Muscle layer of duodenum (tissue), 2 donors: ENCODE data around the gene CARD19.

Experiments used
- H3K27ac ChIP-seq: one replicate; pipeline ENCODE4 v1.7.0; 2013; ENCODE audit warnings: mild to moderate bottlenecking, low read length
- H3K27me3 ChIP-seq: one replicate; pipeline ENCODE4 v1.7.0; 2013; ENCODE audit warnings: low read depth, mild to moderate bottlenecking, control low read depth, low read length
- H3K36me3 ChIP-seq, 2 donors: one replicate each; pipeline ENCODE4 v1.7.0; 2013; ENCODE audit warnings: low read length in 2 of 2, control low read depth in 1 of 2, mild to moderate bottlenecking in 1 of 2; ENCODE audit not compliant: insufficient read depth in 2 of 2, control insufficient read depth in 1 of 2
- H3K4me1 ChIP-seq, 2 donors: one replicate each; pipeline ENCODE4 v1.7.0; 2013; ENCODE audit warnings: low read length in 2 of 2, mild to moderate bottlenecking in 2 of 2, control low read depth in 1 of 2, moderate library complexity in 1 of 2; ENCODE audit not compliant: insufficient read depth in 2 of 2, control insufficient read depth in 1 of 2
- H3K4me3 ChIP-seq, 2 donors: one replicate each; pipeline ENCODE4 v1.7.0; 2013; ENCODE audit warnings: low read length in 2 of 2, low read depth in 1 of 2, mild to moderate bottlenecking in 1 of 2
- H3K9me3 ChIP-seq, 2 donors: one replicate each; pipeline ENCODE4 v1.7.0; 2013; ENCODE audit warnings: low read length in 2 of 2, control low read depth in 1 of 2, mild to moderate bottlenecking in 1 of 2; ENCODE audit not compliant: control insufficient read depth in 1 of 2
- donor health status: healthy.

Gene CARD19

DNA sequence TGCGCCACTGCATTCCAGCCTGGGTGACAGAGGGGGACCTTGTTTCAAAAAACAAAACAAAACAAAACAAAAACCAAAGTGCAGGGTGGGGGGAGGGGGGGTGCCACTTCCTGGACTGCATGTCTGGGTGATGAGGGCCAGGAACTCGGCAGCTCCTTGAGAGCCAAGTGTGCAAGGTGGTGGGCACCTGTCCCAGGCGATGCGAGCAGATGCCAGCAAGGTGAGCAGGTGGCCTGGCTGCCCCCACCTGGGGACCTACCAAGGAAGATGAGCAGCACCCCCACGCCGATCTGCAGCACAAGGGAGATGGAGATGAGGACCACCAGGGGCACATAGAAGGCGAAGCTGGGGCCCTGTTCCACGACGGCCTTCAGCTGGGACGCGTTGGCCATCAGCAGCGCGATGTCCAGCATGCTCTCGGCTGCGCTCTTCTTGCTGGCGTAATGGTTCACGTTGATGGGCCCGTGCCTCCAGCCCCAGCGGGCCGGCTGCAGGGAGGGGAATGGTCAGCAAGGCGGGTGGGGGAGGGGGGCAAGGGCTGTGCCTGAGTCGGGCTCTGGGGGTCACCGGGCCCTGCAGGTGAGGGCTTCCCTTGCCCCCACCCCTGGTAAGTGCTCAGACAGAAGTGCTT lies 30.2 kb downstream of the CARD19 start:
- Histone ChIP-seq H3K4me1 (peaks cover 8 to 60% of the 10 kb centered on the region in 2 donors), H3K4me3 (peak overlapping the region in 1 of 2 donors; percentile 37), H3K36me3 (peaks cover 4 to 30% of the 10 kb centered on the region in 2 donors)

DNA sequence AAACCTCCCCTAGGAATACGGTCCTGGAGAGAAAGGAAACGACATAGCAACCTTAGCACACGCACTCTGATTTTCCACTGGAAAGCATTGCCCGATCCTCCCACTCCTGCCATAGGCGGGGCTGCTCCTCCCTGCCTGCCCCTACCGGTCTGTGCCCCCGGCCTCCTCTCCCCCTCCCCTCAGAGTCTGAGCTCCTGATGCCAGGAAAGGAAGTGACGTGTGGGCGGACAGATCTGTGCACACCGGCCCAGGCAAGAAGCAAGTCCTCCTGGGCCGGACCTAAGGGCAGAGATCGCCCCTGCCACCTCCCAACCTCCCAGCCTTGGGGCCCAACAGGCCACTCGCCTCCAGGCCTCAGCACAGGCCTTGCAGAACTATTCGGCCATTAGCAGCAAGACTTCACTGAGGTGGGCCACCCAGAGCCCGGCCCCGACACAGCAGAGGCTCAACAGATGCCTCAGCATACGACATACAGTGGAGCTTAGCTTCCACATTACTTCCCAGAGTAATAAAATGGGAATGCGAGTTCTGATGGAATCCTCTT lies 30.9 kb downstream of the CARD19 start:
- Histone ChIP-seq H3K4me3 (peak overlapping the region in 1 of 2 donors; percentile 37), H3K27ac (peak overlapping the region; percentile 56), H3K36me3 (peaks cover 4 to 24% of the 10 kb centered on the region in 2 donors), H3K9me3 (no peaks in the 10 kb centered on the region), H3K27me3 (no peaks in the 10 kb centered on the region), H3K4me1 (peaks cover 11 to 62% of the 10 kb centered on the region in 2 donors)

More for the DNA sequence above, 30.2 kb downstream of the CARD19 start:
- Histone ChIP-seq H3K9me3 (no peaks in the 10 kb centered on the region), H3K27me3 (no peaks in the 10 kb centered on the region), H3K27ac (no peak overlapping the region)

DNA sequence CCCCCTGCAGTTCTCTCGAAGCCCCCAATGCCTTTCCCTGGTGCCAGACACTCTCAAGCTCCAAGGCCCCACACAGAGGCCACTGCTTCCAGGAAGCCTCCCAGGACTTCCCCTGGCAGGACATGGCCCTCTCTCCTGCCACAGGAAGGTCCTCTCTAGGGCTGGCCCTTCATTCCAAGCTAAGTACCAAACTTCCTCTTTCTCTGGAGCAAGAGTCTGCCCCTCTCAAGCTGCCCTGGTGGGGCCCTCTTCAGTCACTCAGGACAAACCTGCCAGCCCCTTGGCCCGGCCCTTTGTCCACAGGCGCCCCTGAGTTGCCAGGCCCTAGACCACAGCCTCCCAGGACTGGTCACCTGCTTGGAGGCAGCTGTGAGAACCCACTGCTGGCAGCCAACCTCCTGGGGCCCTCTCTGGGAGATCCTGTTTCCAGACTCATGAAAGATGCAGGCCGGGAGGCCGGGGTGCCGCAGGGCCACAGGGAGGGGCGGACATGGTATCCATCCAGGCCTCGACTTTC lies 31.4 kb downstream of the CARD19 start:
- Histone ChIP-seq H3K4me3 (no peak overlapping the region), H3K27ac (peak overlapping the region; percentile 56), H3K9me3 (no peaks in the 10 kb centered on the region), H3K27me3 (no peaks in the 10 kb centered on the region), H3K36me3 (peaks cover 4 to 18% of the 10 kb centered on the region in 2 donors), H3K4me1 (peaks cover 12 to 66% of the 10 kb centered on the region in 2 donors)

DNA sequence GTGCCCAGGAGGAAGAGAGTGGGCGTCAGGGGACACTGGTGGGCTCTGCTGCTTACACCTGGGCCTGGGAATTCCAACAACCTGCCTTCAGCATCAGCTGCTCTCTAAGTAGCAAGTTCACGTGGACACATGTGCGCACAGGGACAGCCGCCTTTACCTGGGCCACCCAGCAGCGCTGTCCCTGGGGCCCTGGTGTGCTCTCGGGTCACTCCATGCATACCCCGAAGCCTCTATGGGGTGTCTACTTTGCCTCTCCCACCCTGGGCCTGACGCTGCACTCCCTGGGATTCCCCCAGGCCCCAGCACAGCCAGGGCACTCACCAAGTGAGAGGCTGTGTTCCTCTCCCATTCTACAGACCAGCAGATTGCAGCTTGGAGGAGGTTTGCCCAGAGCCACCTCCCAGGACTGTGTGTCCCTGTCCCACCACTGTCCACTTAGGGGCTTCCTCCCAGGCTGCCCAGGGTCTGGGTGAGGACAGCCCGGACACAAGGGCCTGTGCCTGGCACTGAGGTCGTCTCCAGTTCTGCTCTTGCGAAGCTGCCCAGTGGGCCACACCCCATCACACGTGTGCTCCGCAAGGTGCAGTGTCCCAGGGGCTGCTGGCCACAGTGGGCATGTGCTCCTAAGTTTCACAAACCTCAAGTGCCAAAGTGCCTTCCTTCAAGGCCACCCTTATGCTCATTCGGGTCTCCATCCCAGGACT lies 32.1 kb downstream of the CARD19 start:
- H3K27me3 ChIP-seq: no peaks in the 10 kb centered on the region
- H3K4me1 ChIP-seq: peaks cover 12 to 73% of the 10 kb centered on the region in 2 donors
- no peak overlapping the region for H3K4me3 ChIP-seq
- H3K9me3 ChIP-seq: no peaks in the 10 kb centered on the region
- H3K27ac ChIP-seq: no peak overlapping the region
- peaks cover 4 to 17% of the 10 kb centered on the region in 2 donors for H3K36me3 ChIP-seq

DNA sequence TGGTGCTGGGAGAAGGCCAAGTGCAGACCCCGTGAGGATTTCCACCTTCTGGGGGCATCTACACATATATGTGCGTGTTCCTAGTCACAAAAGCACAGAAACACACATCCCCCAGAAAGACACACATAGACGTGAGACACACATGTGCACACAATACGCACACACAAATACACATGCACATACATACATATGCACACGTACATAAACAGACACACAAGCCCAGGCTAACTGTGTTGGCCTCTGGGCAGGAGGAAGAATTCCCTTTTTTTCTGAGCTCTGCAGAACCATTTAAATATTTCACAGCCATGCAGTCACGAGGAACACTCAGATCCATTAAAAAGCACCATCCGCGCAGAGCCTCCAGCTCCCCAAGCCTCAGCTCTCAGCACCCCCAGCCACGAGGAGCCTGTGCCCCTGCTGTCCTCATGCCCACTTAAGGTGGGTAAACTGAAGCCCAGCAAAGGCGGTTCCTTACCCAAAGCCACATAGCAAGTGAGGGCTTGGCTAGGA lies 32.8 kb downstream of the CARD19 start:
- peaks cover 3 to 12% of the 10 kb centered on the region in 2 donors for H3K36me3 ChIP-seq
- H3K27ac ChIP-seq: no peak overlapping the region
- no peaks in the 10 kb centered on the region for H3K9me3 ChIP-seq
- no peak overlapping the region for H3K4me3 ChIP-seq
- peaks cover 12 to 76% of the 10 kb centered on the region in 2 donors for H3K4me1 ChIP-seq
- no peaks in the 10 kb centered on the region for H3K27me3 ChIP-seq

DNA sequence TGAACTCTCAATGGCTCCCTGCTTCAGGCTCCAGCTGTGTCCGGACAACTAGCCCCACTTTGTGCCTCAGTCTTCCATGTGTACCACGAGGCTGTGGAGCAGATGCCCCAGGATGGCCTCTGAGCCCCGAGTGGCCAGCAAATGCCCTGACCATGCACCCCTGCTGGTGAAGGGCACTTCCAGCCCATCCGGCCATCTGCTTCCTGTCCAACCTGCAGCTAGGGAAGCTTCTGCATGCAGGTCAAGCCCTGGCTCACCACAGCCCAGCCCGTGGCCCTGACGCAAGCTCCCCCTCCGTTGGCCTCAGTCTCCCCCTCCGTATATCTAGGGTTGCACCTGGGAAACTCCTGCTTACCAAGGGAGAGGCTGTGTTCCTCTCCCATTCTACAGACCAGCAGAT lies 33.3 kb downstream of the CARD19 start:
- no peak overlapping the region for H3K4me3 ChIP-seq
- no peak overlapping the region for H3K27ac ChIP-seq
- H3K9me3 ChIP-seq: no peaks in the 10 kb centered on the region
- H3K4me1 ChIP-seq: peaks cover 12 to 76% of the 10 kb centered on the region in 2 donors
- H3K27me3 ChIP-seq: no peaks in the 10 kb centered on the region
- H3K36me3 ChIP-seq: peaks cover 0 to 9% of the 10 kb centered on the region in 2 donors

DNA sequence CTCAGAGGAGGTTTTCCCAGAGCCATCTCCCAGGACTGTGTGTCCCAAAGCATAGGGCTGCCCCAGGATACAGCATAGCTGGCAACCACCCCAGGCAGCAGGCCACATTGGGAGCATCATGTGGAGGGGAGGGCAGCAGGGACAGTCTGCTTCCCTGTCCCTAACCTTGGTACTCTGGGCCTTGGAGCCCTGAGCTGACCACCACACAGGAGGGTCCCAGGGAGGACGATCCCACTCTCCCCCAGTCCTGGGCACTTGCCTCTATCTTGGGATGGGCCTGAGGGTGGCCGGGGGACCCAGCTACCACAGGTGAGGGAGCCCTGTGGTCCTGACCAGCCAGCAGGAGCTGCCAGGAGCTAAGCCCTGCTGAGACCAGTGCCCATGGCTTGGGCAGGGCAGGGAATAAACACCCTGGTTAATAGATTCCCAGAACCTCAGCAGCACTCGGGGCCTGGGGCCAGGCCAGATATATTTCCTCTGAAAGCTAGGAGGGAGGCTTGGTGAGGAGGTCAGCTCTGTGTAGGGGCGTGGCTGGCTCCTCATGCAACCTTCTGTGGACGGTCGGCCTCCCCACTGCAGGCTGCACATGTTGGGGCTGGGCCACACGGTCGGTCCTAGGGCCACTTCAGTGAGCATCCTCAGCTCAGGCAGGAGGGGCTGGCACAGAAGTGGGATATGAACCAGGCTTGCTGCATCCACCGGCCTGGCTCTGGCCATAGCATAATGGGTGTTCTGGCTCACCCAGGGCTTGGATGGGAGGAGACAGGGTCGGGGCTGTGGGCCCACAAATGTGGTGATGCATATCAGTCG lies 33.9 kb downstream of the CARD19 start:
- peaks cover 0 to 3% of the 10 kb centered on the region in 2 donors for H3K36me3 ChIP-seq
- no peak overlapping the region for H3K4me3 ChIP-seq
- H3K4me1 ChIP-seq: peaks cover 16 to 81% of the 10 kb centered on the region in 2 donors

DNA sequence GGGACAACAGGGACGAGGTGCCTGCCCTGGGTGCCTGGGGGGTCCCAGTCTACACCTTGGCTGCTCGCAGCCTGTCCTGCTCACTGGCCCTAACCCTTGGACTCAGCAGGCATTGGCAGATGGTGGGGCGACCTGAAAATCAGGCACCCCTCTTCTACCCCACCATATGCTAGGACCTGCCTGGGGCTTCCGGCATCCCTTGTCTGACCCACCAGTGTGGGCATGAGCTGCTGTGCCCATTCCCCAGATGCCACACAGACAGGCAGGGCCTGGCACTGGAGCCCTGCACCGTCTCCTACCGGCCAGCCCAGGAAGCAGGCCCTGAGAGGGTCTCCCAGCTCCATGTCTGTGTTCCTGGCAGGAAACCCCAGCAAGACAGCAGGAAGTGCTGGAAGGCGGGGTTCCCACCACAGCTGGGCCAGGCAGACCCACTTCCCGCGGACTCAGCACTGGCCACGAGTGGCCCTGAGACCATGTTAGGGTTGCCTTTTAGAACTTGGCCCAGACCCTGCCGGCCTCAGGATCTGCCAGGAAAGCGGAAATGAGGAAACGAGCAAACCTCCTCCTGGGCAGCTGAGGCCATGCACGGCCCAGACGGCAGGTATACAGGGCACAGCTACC lies 35.0 kb downstream of the CARD19 start:
- H3K9me3 ChIP-seq: no peaks in the 10 kb centered on the region
- no peaks in the 10 kb centered on the region for H3K27me3 ChIP-seq
- peaks cover 21 to 89% of the 10 kb centered on the region in 2 donors for H3K4me1 ChIP-seq
- H3K4me3 ChIP-seq: peak overlapping the region; percentile 64 to 82
- no peaks in the 10 kb centered on the region for H3K36me3 ChIP-seq
- H3K27ac ChIP-seq: peak overlapping the region; percentile 51

More for the DNA sequence above, 33.9 kb downstream of the CARD19 start:
- Histone ChIP-seq H3K27me3 (no peaks in the 10 kb centered on the region), H3K9me3 (no peaks in the 10 kb centered on the region), H3K27ac (no peak overlapping the region)

DNA sequence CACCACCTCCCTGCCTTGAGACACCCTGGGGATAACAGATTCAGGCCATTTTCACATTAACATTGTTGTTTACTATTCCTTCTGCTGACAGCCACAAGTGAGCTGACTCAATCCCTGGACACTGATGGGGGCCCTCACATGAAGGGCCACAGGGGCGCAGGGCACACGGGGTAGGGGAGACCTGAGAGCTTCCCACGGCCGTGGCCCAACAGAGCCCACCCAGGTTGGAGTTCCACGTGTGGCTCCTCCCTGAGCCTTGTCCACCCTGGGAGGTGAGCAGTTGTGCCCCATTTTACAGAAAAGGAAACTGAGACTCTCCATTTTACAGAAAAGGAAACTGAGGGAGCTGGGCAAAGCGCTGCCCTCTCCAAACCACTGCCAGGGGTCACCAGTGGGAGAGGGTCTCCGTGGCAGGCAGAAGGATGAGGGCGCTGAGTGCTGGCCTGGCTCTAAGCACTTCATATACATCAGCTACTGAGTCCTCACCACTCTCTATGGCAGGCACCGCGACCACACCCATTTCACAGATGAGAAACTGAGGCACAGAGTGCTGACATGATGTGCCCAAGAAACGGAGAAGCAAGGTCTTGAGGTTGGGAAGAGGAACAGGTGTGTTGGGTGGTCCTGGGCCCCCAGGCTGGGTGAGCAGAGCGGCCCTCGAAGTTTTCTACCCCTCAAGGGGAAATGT lies 35.7 kb downstream of the CARD19 start:
- Histone ChIP-seq H3K9me3 (no peaks in the 10 kb centered on the region), H3K27ac (peak overlapping the region; percentile 83), H3K4me3 (peak overlapping the region; percentile 64 to 82), H3K36me3 (no peaks in the 10 kb centered on the region), H3K4me1 (peaks cover 16 to 83% of the 10 kb centered on the region in 2 donors), H3K27me3 (no peaks in the 10 kb centered on the region)

DNA sequence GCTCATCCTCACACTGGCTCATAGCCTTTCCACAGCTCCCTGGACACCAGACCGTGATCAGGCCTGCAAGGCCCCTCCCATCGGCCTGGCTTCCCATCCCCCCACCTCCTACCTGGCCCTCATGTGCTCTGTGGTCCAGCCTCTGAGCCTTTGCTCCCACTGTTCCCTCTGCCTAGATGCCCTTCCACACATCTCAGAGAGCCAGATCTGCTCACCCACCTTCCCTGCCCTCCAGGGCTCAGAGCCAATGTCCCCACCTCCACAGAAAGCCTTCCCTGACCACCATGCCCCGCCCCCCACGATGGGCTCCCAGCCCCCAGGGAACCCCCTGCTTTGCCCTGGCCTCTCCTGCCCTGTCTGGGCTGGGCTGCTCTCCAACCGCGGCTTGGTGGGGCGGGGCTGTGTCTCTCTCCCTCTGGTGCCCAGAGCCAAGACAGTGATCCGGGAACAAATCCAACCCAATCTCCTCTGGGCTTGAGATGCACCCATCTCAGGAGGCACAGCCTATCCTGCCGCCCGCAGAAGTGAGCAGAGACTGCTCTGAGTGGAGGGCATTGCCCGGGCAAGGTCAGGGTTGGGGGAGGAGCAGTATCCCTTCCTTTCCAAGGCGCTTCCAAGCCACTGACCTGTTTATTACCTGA lies 36.4 kb downstream of the CARD19 start:
- H3K4me3 ChIP-seq: peak overlapping the region; percentile 64 to 82
- H3K27ac ChIP-seq: peak overlapping the region; percentile 83
- no peaks in the 10 kb centered on the region for H3K36me3 ChIP-seq
- H3K4me1 ChIP-seq: peaks cover 14 to 76% of the 10 kb centered on the region in 2 donors
- no peaks in the 10 kb centered on the region for H3K27me3 ChIP-seq
- H3K9me3 ChIP-seq: no peaks in the 10 kb centered on the region
